DOHH2 (cell line): ENCODE results near the gene CBFA2T2.

Experiments used
- H3F3A ChIP-seq: fragments of 200-600 bp; sonication (generic), shearing (Covaris generic); 2 replicates; pipeline ENCODE4 v1.6.0; 2016; ENCODE audit warnings: antibody characterized with exemption, mild to moderate bottlenecking; ENCODE audit not compliant: control insufficient read depth, insufficient read depth
- H3K27ac ChIP-seq: fragments of 200-600 bp; sonication (generic); 2 replicates; pipeline ENCODE4 v1.5.1; 2014; ENCODE audit warnings: low read depth, mild to moderate bottlenecking, low read length, moderate library complexity
- H3K27me3 ChIP-seq: fragments of 200-600 bp; sonication (generic); 2 replicates; pipeline ENCODE4 v1.6.1; 2014; ENCODE audit warnings: mild to moderate bottlenecking, low read length, mixed read lengths; ENCODE audit not compliant: control insufficient read depth
- H3K36me3 ChIP-seq: fragments of 200-600 bp; sonication (generic); 2 replicates; pipeline ENCODE4 v1.6.1; 2014; ENCODE audit warnings: mild to moderate bottlenecking, low read length, moderate library complexity, mixed read lengths; ENCODE audit not compliant: control insufficient read depth
- H3K4me1 ChIP-seq: fragments of 200-600 bp; sonication (generic); 2 replicates; pipeline ENCODE4 v1.6.1; 2014; ENCODE audit warnings: mild to moderate bottlenecking, low read length, mixed read lengths; ENCODE audit not compliant: control insufficient read depth
- H3K4me2 ChIP-seq: fragments of 200-600 bp; sonication (generic); 2 replicates; pipeline ENCODE4 v1.6.0; 2014; ENCODE audit warnings: mild to moderate bottlenecking, low read length, moderate library complexity
- H3K4me3 ChIP-seq: fragments of 200-600 bp; sonication (generic); 2 replicates; pipeline ENCODE4 v1.5.1; 2014; ENCODE audit warnings: mild to moderate bottlenecking, low read length, mixed read lengths
- H3K79me2 ChIP-seq: fragments of 200-600 bp; sonication (generic); 2 replicates; pipeline ENCODE4 v1.6.1; 2014; ENCODE audit warnings: mild to moderate bottlenecking, low read length, mixed read lengths; ENCODE audit not compliant: control insufficient read depth
- H3K9me2 ChIP-seq: fragments of 200-600 bp; sonication (generic); replicated peaks from 2 replicates; pipeline ENCODE4 v1.6.1; 2014; ENCODE audit warnings: mild to moderate bottlenecking, low read length, mixed read lengths; ENCODE audit not compliant: control insufficient read depth
- H3K9me3 ChIP-seq: fragments of 200-600 bp; sonication (generic); 2 replicates; pipeline ENCODE4 v1.6.1; 2014; ENCODE audit warnings: antibody characterized with exemption, low read length, mixed read lengths; ENCODE audit not compliant: control insufficient read depth, insufficient read depth
- H4K20me1 ChIP-seq: fragments of 200-600 bp; sonication (generic); 2 replicates; pipeline ENCODE4 v1.6.0; 2014; ENCODE audit warnings: low read depth, mild to moderate bottlenecking, antibody characterized with exemption, low read length, moderate library complexity; ENCODE audit not compliant: control insufficient read depth, insufficient read depth
- EZH2phosphoT487 ChIP-seq: fragments of 200-600 bp; sonication (generic); IDR thresholded peaks from 2 replicates; pipeline ENCODE4 v1.6.1; 2017; ENCODE audit warnings: borderline replicate concordance, mild to moderate bottlenecking, antibody characterized with exemption, low read length, moderate library complexity, mixed read lengths
- TF ChIP-seq, protein P1 (sequence below): fragments of 200-600 bp; sonication (generic); IDR thresholded peaks from one replicate; pipeline ENCODE4 v1.5.1; 2014; ENCODE audit warnings: antibody characterized with exemption, mild to moderate bottlenecking, low read depth, low read length; ENCODE audit not compliant: poor library complexity, severe bottlenecking

Gene CBFA2T2

DNA sequence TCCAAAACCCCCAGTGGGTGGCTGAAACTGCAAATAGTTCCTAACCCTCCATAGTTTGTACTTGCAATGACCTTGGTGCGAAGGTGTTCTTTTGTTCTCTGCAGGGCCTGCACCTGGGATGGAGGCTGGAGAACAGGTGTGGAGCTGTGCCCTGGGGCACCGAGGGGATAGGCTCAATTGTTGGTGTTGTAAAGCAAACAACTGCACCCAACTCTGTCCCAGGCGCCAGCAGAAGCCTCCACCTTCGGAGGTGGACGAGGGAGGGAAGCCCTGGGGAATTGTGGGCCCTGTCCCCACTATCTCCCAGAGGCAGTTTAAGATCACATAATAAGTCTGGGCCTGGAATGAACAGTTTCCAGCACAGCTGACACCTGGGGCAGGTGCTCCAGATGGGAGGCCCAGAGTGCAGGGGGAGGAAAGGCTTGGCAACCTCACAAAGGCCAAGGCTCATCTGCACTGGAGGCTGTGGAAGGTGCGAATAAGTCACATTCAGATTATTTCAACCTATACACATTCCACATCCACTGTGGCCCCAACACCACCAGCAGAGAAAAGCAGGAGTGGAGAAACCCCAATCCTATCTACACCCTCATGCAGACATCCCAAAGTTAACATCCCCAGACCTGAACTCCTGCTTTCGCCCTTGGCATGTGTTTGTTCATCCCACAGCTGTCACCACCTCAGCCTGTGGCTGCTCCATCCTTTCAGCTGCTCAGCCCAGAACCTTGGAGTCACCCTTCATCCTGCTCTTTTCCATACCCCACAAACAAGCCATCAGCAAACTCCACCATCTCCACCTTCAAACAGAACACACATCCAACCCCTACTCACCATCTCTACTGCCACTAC, 12.3 kb upstream of the CBFA2T2 start:
- Histone ChIP-seq H4K20me1 (no peaks in the 10 kb centered on the region), H3K4me3 (no peak overlapping the region), H3F3A (no peaks in the 10 kb centered on the region), H3K4me2 (no peak overlapping the region), H3K79me2 (no peaks in the 10 kb centered on the region), H3K9me3 (no peaks in the 10 kb centered on the region), H3K27me3 (peaks cover 5% of the 10 kb centered on the region; the same call in 1 of the 2 replicates), H3K36me3 (no peaks in the 10 kb centered on the region), H3K27ac (no peak overlapping the region), H3K9me2 (no peaks in the 10 kb centered on the region), H3K4me1 (peaks cover 10% of the 10 kb centered on the region)
- TF ChIP-seq EZH2phosphoT487: no peak
- TF ChIP-seq, protein P1, sequence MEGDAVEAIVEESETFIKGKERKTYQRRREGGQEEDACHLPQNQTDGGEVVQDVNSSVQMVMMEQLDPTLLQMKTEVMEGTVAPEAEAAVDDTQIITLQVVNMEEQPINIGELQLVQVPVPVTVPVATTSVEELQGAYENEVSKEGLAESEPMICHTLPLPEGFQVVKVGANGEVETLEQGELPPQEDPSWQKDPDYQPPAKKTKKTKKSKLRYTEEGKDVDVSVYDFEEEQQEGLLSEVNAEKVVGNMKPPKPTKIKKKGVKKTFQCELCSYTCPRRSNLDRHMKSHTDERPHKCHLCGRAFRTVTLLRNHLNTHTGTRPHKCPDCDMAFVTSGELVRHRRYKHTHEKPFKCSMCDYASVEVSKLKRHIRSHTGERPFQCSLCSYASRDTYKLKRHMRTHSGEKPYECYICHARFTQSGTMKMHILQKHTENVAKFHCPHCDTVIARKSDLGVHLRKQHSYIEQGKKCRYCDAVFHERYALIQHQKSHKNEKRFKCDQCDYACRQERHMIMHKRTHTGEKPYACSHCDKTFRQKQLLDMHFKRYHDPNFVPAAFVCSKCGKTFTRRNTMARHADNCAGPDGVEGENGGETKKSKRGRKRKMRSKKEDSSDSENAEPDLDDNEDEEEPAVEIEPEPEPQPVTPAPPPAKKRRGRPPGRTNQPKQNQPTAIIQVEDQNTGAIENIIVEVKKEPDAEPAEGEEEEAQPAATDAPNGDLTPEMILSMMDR: no peak

DNA sequence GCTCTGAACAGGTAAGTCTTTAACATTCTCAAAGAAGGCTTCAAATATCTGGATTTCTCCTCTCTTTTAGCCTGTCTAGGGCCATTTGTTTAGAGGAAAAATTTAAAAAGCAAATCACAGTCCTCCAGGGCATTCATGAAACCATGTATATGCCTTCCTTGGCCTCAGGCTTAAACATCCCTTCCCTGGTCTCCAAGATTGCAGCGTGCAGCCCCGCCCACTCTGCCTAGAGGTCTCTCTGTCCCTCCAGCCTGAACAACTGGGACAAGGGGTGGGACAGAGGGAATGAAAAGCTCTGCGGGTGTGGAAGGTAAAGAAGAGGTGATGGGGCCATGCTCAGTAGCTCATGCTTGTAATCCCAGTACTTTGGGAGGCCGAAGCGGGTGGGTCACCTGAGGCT, 9.8 kb upstream of the CBFA2T2 start:
- H4K20me1 ChIP-seq: no peaks in the 10 kb centered on the region
- no peak overlapping the region for H3K4me2 ChIP-seq
- H3K4me1 ChIP-seq: peaks cover 10% of the 10 kb centered on the region
- no peak overlapping the region for H3K4me3 ChIP-seq
- no peaks in the 10 kb centered on the region for H3K9me2 ChIP-seq
- H3K36me3 ChIP-seq: no peaks in the 10 kb centered on the region
- TF ChIP-seq, protein P1: no peak
- TF ChIP-seq EZH2phosphoT487: no peak
- H3K27ac ChIP-seq: no peak overlapping the region
- H3K79me2 ChIP-seq: no peaks in the 10 kb centered on the region
- no peaks in the 10 kb centered on the region for H3K9me3 ChIP-seq
- H3K27me3 ChIP-seq: no peaks in the 10 kb centered on the region
- no peaks in the 10 kb centered on the region for H3F3A ChIP-seq

DNA sequence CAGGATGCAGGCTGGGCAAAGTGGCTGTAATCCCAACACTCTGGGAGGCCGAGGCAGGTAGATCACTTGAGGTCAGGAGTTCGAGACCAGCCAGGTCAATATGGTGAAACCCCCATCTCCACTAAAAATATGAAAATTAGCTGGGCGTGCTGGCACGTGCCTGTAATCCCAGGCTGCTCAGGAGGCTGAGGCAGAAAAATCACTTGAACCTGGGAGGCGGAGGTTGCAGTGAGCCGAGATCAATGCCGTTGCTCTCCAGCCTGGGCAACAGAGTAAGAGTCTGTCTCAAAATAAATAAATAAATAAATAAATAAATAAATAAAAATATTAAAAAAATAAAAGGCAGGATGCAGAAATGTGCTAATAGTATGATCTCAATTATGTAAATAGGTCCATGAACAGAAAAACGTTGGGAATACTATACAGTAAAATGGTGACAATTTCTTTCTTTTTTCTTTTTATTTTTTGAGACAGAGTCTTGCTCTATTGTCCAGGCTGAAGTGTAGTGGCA, 8.4 kb upstream of the CBFA2T2 start:
- Histone ChIP-seq H3K9me3 (no peaks in the 10 kb centered on the region), H3K4me3 (no peak overlapping the region), H3K4me1 (no peaks in the 10 kb centered on the region), H4K20me1 (no peaks in the 10 kb centered on the region), H3K36me3 (no peaks in the 10 kb centered on the region), H3K79me2 (no peaks in the 10 kb centered on the region), H3K9me2 (no peaks in the 10 kb centered on the region), H3F3A (no peaks in the 10 kb centered on the region), H3K4me2 (no peak overlapping the region), H3K27ac (no peak overlapping the region), H3K27me3 (no peaks in the 10 kb centered on the region)
- no peak for TF ChIP-seq EZH2phosphoT487
- TF ChIP-seq, protein P1: no peak
